ENCODE data around the gene HDHD5. TPM values are rescaled to one million over a fixed set of nuclear protein-coding genes. Genes with fewer than 3 reads are reported as not detected.
"Not testable (repeated sequence)": the region's sequence is repeated elsewhere in the genome, so short reads cannot be mapped to it uniquely, and the experiment has no call there.

The HDHD5 gene
- total and polyA plus RNA-seq, 4 donors, result 16.7 to 49.2 (median 27.8) TPM

DNA sequence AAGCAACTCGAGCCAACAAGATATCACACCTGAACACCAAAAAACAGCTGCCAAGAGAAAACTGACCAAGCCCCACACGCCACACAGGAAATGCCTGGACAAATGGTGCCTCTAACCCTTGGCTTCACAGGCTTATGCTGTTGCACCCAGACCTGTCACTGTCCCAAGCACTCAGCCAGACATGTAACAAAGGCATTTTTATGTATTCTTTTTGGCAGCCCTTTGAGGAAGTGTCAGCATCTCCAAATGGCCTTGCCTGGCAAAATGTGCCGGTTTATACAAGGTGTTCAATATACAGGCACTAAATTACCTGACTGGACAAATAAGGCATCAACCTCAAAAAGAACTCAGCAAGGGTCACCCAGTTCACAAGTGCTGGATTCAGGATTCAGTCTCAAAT lies 6.1 kb downstream of the HDHD5 start:
- no peak overlapping the region for H3K4me3 ChIP-seq
- WGBS, 2 donors, result 62 to 70% methylated on average over 3 of the region's 3 CpGs
- no peak overlapping the region for H3K9ac ChIP-seq (ENCODE audit: insufficient read depth in 1 of 2, low read length in 2 of 2)
- DNase-seq, result no peak
- ATAC-seq (ENCODE audit: insufficient read depth, low FRiP score), result no peak
- peaks cover 0 to 12% (median 7%) of the 10 kb centered on the region in 5 donors for H3K4me1 ChIP-seq (ENCODE audit: control insufficient read depth in 5 of 5, insufficient read depth in 5 of 5, low read length in 5 of 5)
- H3K9me3 ChIP-seq (ENCODE audit: control insufficient read depth in 4 of 4, insufficient read depth in 3 of 4, low read length in 3 of 4), result no peaks in the 10 kb centered on the region
- no peaks in the 10 kb centered on the region for H3K27me3 ChIP-seq (ENCODE audit: control insufficient read depth in 3 of 3, insufficient read depth in 3 of 3, low read length in 2 of 3)
- TF ChIP-seq, protein P1, sequence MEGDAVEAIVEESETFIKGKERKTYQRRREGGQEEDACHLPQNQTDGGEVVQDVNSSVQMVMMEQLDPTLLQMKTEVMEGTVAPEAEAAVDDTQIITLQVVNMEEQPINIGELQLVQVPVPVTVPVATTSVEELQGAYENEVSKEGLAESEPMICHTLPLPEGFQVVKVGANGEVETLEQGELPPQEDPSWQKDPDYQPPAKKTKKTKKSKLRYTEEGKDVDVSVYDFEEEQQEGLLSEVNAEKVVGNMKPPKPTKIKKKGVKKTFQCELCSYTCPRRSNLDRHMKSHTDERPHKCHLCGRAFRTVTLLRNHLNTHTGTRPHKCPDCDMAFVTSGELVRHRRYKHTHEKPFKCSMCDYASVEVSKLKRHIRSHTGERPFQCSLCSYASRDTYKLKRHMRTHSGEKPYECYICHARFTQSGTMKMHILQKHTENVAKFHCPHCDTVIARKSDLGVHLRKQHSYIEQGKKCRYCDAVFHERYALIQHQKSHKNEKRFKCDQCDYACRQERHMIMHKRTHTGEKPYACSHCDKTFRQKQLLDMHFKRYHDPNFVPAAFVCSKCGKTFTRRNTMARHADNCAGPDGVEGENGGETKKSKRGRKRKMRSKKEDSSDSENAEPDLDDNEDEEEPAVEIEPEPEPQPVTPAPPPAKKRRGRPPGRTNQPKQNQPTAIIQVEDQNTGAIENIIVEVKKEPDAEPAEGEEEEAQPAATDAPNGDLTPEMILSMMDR (IDR thresholded peaks at IDR 0.05; ENCODE audit: control extremely low read depth, extremely low read depth), result no peak
- peak overlapping the region in 1 of 2 donors; percentile 10 for H3K27ac ChIP-seq (ENCODE audit: low read depth in 1 of 2, low read length in 1 of 2)
- H3K36me3 ChIP-seq (ENCODE audit: control insufficient read depth in 4 of 4, insufficient read depth in 4 of 4, low read length in 4 of 4), result peaks cover 0 to 3% (median 0%) of the 10 kb centered on the region in 4 donors

DNA sequence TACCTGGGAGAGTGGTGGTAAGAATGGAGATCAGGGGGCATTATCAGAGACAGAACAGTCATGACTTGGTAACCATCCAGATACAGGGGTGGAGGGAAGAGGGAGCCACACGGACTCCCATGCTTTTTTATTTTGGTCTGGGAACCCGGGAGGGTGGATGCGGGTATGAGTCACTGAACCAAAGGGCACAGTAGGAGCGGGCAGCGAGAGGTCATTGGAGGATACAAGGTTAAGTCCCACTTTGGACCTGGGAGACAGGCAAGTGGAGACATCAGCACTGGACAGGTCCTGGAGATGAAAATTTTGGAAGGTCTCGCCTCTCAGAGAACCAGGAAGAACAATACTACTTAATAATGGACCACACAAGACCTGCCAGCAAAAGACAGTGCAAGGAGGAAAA lies 6.7 kb downstream of the HDHD5 start:
- TF ChIP-seq, protein P1 (IDR thresholded peaks at IDR 0.05; ENCODE audit: control extremely low read depth, extremely low read depth), result no peak
- peaks cover 0 to 3% (median 1%) of the 10 kb centered on the region in 4 donors for H3K36me3 ChIP-seq (ENCODE audit: control insufficient read depth in 4 of 4, insufficient read depth in 4 of 4, low read length in 4 of 4)
- H3K4me3 ChIP-seq, result no peak overlapping the region
- peak overlapping the region in 1 of 2 donors; percentile 10 for H3K27ac ChIP-seq (ENCODE audit: low read depth in 1 of 2, low read length in 1 of 2)
- WGBS, 2 donors, result 92 to 98% methylated on average over 6 of the region's 6 CpGs
- ATAC-seq (ENCODE audit: insufficient read depth, low FRiP score) (no peak), DNase-seq (no peak)
- no peaks in the 10 kb centered on the region for H3K9me3 ChIP-seq (ENCODE audit: control insufficient read depth in 4 of 4, insufficient read depth in 3 of 4, low read length in 3 of 4)
- H3K4me1 ChIP-seq (ENCODE audit: control insufficient read depth in 5 of 5, insufficient read depth in 5 of 5, low read length in 5 of 5), result peaks cover 0 to 9% (median 3%) of the 10 kb centered on the region in 5 donors
- no peaks in the 10 kb centered on the region for H3K27me3 ChIP-seq (ENCODE audit: control insufficient read depth in 3 of 3, insufficient read depth in 3 of 3, low read length in 2 of 3)
- no peak overlapping the region for H3K9ac ChIP-seq (ENCODE audit: insufficient read depth in 1 of 2, low read length in 2 of 2)

DNA sequence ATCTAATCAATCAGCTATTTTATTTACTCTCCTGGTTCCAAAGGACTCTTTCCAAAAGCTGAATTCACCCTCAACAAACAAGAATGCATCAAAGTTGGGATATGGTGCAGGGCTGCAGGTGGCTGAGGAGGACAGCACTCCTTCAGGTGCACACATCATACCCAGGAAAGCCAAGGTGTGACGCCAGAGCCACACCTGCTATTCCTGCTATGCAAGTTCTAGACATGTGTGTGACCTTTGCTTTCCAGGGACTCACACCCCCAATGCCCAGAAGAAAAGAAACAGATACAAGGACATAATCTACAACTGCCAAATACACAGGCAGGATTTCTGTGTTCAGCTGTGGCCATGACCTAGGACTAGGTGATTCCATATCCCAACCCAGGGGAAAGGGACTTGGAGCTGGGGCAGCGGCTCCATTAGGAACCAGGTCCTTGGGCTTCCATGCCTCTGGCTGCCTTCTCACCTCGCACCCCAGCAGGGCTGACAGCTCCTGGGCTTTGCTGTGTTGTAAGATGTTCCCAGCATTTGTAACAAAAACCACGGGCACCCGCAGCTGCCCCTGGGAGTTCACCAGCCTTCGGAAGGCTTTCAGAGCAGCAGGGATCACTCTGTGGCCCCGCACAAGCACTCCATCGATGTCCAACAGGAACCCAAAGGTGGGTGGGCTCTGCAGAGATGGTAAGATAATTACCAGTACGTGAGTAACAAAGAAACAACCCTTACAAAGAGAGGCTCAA lies 9.8 kb downstream of the HDHD5 start:
- Histone ChIP-seq H3K9me3 (ENCODE audit: control insufficient read depth in 4 of 4, insufficient read depth in 3 of 4, low read length in 3 of 4) (no peaks in the 10 kb centered on the region), H3K4me1 (ENCODE audit: control insufficient read depth in 5 of 5, insufficient read depth in 5 of 5, low read length in 5 of 5) (peaks cover 0 to 6% (median 0%) of the 10 kb centered on the region in 5 donors), H3K27ac (ENCODE audit: low read depth in 1 of 2, low read length in 1 of 2) (no peak overlapping the region), H3K9ac (ENCODE audit: insufficient read depth in 1 of 2, low read length in 2 of 2) (no peak overlapping the region), H3K4me3 (no peak overlapping the region), H3K36me3 (ENCODE audit: control insufficient read depth in 4 of 4, insufficient read depth in 4 of 4, low read length in 4 of 4) (peaks cover 0 to 15% (median 1%) of the 10 kb centered on the region in 4 donors), H3K27me3 (ENCODE audit: control insufficient read depth in 3 of 3, insufficient read depth in 3 of 3, low read length in 2 of 3) (no peaks in the 10 kb centered on the region)
- WGBS, 2 donors, result 71 to 84% methylated on average over 9 of the region's 9 CpGs
- TF ChIP-seq, protein P1 (IDR thresholded peaks at IDR 0.05; ENCODE audit: control extremely low read depth, extremely low read depth), result no peak
- DNase-seq, result no peak
- ATAC-seq (ENCODE audit: insufficient read depth, low FRiP score), result no peak

DNA sequence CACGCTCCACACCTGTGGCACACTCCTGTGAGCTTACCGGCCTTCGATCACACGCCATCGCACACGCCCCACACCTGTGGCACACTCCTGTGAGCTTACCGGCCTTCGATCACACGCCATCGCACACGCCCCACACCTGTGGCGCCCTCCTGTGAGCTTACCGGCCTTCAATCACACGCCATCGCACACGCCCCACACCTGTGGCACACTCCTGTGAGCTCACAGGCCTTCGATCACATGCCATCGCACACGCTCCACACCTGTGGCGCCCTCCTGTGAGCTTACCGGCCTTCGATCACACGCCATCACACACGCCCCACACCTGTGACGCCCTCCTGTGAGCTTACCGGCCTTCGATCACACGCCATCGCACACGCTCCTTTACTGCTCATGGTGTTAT lies 11.6 kb downstream of the HDHD5 start:
- not testable (repeated sequence) for H3K27me3 ChIP-seq (ENCODE audit: control insufficient read depth in 3 of 3, insufficient read depth in 3 of 3, low read length in 2 of 3); DNase-seq; ATAC-seq (ENCODE audit: insufficient read depth, low FRiP score); H3K4me1 ChIP-seq (ENCODE audit: control insufficient read depth in 5 of 5, insufficient read depth in 5 of 5, low read length in 5 of 5); H3K9me3 ChIP-seq (ENCODE audit: control insufficient read depth in 4 of 4, insufficient read depth in 3 of 4, low read length in 3 of 4); H3K27ac ChIP-seq (ENCODE audit: low read depth in 1 of 2, low read length in 1 of 2); H3K4me3 ChIP-seq; H3K9ac ChIP-seq (ENCODE audit: insufficient read depth in 1 of 2, low read length in 2 of 2)
- WGBS, 2 donors, result 98 to 99% methylated on average over 30 of the region's 30 CpGs
- H3K36me3 ChIP-seq (ENCODE audit: control insufficient read depth in 4 of 4, insufficient read depth in 4 of 4, low read length in 4 of 4), result peaks cover 0 to 27% (median 3%) of the 10 kb centered on the region in 4 donors
